Gastrocnemius medialis (tissue), 4 donors: ENCODE results near the gene CWC15. TPM values are rescaled to one million over a fixed set of nuclear protein-coding genes. Genes with fewer than 3 reads are reported as not detected.
A peak's percentile ranks its signal among the peaks of the same experiment; 100 is the strongest.

ENCODE experiments used
- ATAC-seq, 2 donors: fragments of 150-250 bp; one replicate each; pipeline ENCODE4 v1.9.1; 2016
- DNase-seq, 2 donors: peaks; one replicate each; pipeline ENCODE4 v3.0.0-alpha.2; 2019
- H3K27ac ChIP-seq, 4 donors: fragments of 200-600 bp; sonication (generic); 1 replicate in 1 of 4; 2 replicates in 3 of 4; pipeline ENCODE4 v1.5.1; 2016 to 2018; ENCODE audit warnings: mild to moderate bottlenecking in 2 of 4, moderate library complexity in 1 of 4
- H3K27me3 ChIP-seq, 3 donors: fragments of 200-600 bp; sonication (generic) in 2 of 3; 1 replicate in 1 of 3; 2 replicates in 2 of 3; pipeline versions ENCODE4 v1.5.1 to v1.6.0; 2016 to 2019; ENCODE audit warnings: mild to moderate bottlenecking in 1 of 3, moderate library complexity in 1 of 3
- H3K36me3 ChIP-seq, 2 donors: fragments of 200-600 bp; sonication (generic) in 1 of 2; one replicate each; pipeline ENCODE4 v1.5.1; 2017 to 2018
- H3K4me1 ChIP-seq, 2 donors: fragments of 200-600 bp; sonication (generic) in 1 of 2; one replicate each; pipeline ENCODE4 v1.5.1; 2016 to 2017; ENCODE audit warnings: mild to moderate bottlenecking in 2 of 2
- H3K4me3 ChIP-seq, 4 donors: fragments of 200-600 bp; sonication (generic) in 3 of 4; 1 replicate in 1 of 4; 2 replicates in 3 of 4; pipeline ENCODE4 v1.5.1; 2016 to 2019; ENCODE audit warnings: mild to moderate bottlenecking in 2 of 4
- H3K9me3 ChIP-seq, 3 donors: fragments of 200-600 bp; sonication (generic) in 2 of 3; 1 replicate in 1 of 3; 2 replicates in 2 of 3; pipeline ENCODE4 v1.5.1; 2016 to 2019
- CTCF ChIP-seq, 5 experiments: fragments of 450-650 bp in 3 of 5; fragments of 200-600 bp in 2 of 5; sonication (generic) in 2 of 5; IDR thresholded peaks in 4 of 5; conservative IDR thresholded peaks in 1 of 5; 1 replicate in 4 of 5; 2 replicates in 1 of 5; pipeline ENCODE4 v1.5.1; 2016 to 2019; ENCODE audit warnings: antibody characterized with exemption in 5 of 5, mild to moderate bottlenecking in 3 of 5, moderate library complexity in 3 of 5
- POLR2A ChIP-seq, 2 donors: fragments of 450-650 bp; IDR thresholded peaks; one replicate each; pipeline ENCODE4 v1.6.1; 2017; ENCODE audit warnings: antibody characterized with exemption in 2 of 2, mild to moderate bottlenecking in 2 of 2, moderate library complexity in 2 of 2
- in situ Hi-C, 4 donors: fragments of 200-750 bp; cut with MboI; loops; one replicate each; pipeline versions ENCODE4 v1.15.0 to v1.8.0; 2017; ENCODE audit warnings: low sequenced_read_pairs in 4 of 4
- intact Hi-C: fragments of 100-400 bp; cut with DNase I; formaldehyde crosslinking; loops from one replicate; pipeline ENCODE4 v1.15.1; 2023; ENCODE audit warnings: low total_unique reads
- total RNA-seq, 4 donors: library from RNA; depleted of rRNA; stranded (reverse); fragments of >200 nt; gene quantifications; one replicate each; pipeline versions ENCODE4 v1.1.0 to v1.2.3, GENCODE V29; 2016

CWC15 gene
- total RNA-seq, 4 donors from 2014 or later = 53.9 to 69.5 (median 60.5) TPM

GRCh38 chr11:94960488-94960887 is 12.9 kb downstream of the CWC15 start:
- H3K4me1 ChIP-seq = no peaks in the 10 kb centered on the region
- H3K27me3 ChIP-seq = no peaks in the 10 kb centered on the region
- DNase-seq (no peak), ATAC-seq (no peak)
- TF ChIP-seq CTCF (IDR thresholded peaks at IDR 0.05 in 4 of 5, conservative IDR thresholded peaks at IDR 0.05 in 1 of 5) (no peak), POLR2A (IDR thresholded peaks at IDR 0.05) (no peak)
- peaks cover 5 to 75% of the 10 kb centered on the region in 2 donors for H3K36me3 ChIP-seq
- H3K4me3 ChIP-seq = no peak overlapping the region
- in situ Hi-C loops (no loop called here), intact Hi-C loops (no loop called here)
- no peaks in the 10 kb centered on the region for H3K9me3 ChIP-seq
- no peak overlapping the region for H3K27ac ChIP-seq

- intact Hi-C loops (no loop called here), in situ Hi-C loops (no loop called here)
- Histone ChIP-seq H3K9me3 (no peaks in the 10 kb centered on the region), H3K36me3 (peaks cover 5 to 62% of the 10 kb centered on the region in 2 donors), H3K4me1 (no peaks in the 10 kb centered on the region), H3K27ac (no peak overlapping the region), H3K27me3 (no peaks in the 10 kb centered on the region), H3K4me3 (no peak overlapping the region)
- DNase-seq (no peak), ATAC-seq (no peak)
- no peak for TF ChIP-seq POLR2A (IDR thresholded peaks at IDR 0.05)
- TF ChIP-seq CTCF (IDR thresholded peaks at IDR 0.05 in 4 of 5, conservative IDR thresholded peaks at IDR 0.05 in 1 of 5) = no peak
Measured at GRCh38 chr11:94959179-94959578, 14.2 kb downstream of the CWC15 start.

GRCh38 chr11:94958121-94958696 is 15.1 kb downstream of the CWC15 start:
- in situ Hi-C loops (no loop called here), intact Hi-C loops (no loop called here)
- Histone ChIP-seq H3K4me1 (no peaks in the 10 kb centered on the region), H3K4me3 (no peak overlapping the region), H3K9me3 (no peaks in the 10 kb centered on the region), H3K36me3 (peaks cover 5 to 52% of the 10 kb centered on the region in 2 donors), H3K27me3 (no peaks in the 10 kb centered on the region), H3K27ac (no peak overlapping the region)
- DNase-seq (no peak), ATAC-seq (no peak)
- TF ChIP-seq POLR2A (IDR thresholded peaks at IDR 0.05) = no peak
- no peak for TF ChIP-seq CTCF (IDR thresholded peaks at IDR 0.05 in 4 of 5, conservative IDR thresholded peaks at IDR 0.05 in 1 of 5)

GRCh38 chr11:94956963-94957362 is 16.4 kb downstream of the CWC15 start:
- ATAC-seq = peak in 1 of 2 donors; percentile 34
- DNase-seq = no peak
- H3K27me3 ChIP-seq = no peaks in the 10 kb centered on the region
- no peaks in the 10 kb centered on the region for H3K4me1 ChIP-seq
- H3K4me3 ChIP-seq = no peak overlapping the region
- no peak for TF ChIP-seq CTCF (IDR thresholded peaks at IDR 0.05 in 4 of 5, conservative IDR thresholded peaks at IDR 0.05 in 1 of 5)
- no peak for TF ChIP-seq POLR2A (IDR thresholded peaks at IDR 0.05)
- in situ Hi-C loops (no loop called here), intact Hi-C loops (no loop called here)
- H3K36me3 ChIP-seq = peaks cover 0 to 41% of the 10 kb centered on the region in 2 donors
- no peak overlapping the region for H3K27ac ChIP-seq
- H3K9me3 ChIP-seq = no peaks in the 10 kb centered on the region

GRCh38 chr11:94954753-94955152 is 18.6 kb downstream of the CWC15 start:
- TF ChIP-seq CTCF (IDR thresholded peaks at IDR 0.05 in 4 of 5, conservative IDR thresholded peaks at IDR 0.05 in 1 of 5) = no peak
- no peak for TF ChIP-seq POLR2A (IDR thresholded peaks at IDR 0.05)
- intact Hi-C loops (loop anchor here (5.0 kb wide), 1 partner anchor 607 kb away; no protein-coding TSS in a partner anchor), in situ Hi-C loops (no loop called here)
- H3K4me1 ChIP-seq = no peaks in the 10 kb centered on the region
- DNase-seq (no peak), ATAC-seq (no peak)
- H3K9me3 ChIP-seq = no peaks in the 10 kb centered on the region
- no peak overlapping the region for H3K4me3 ChIP-seq
- H3K36me3 ChIP-seq = peaks cover 0 to 19% of the 10 kb centered on the region in 2 donors
- no peaks in the 10 kb centered on the region for H3K27me3 ChIP-seq
- H3K27ac ChIP-seq = no peak overlapping the region
